Pancreas (tissue), 10 donors: ENCODE results near the gene ARHGEF25. TPM values are rescaled to one million over a fixed set of nuclear protein-coding genes. Genes with fewer than 3 reads are reported as not detected.
"Not testable (repeated sequence)": the region's sequence is repeated elsewhere in the genome, so short reads cannot be mapped to it uniquely, and the experiment has no call there.

Experiments
- ATAC-seq, 4 donors: fragments of 200-7000 bp; cut with Tn5 transposase; one replicate each; pipeline versions ENCODE4 v1.8.0 to v1.9.1; 2020; ENCODE audit warnings: mild to moderate bottlenecking in 4 of 4, moderate library complexity in 4 of 4
- DNase-seq, 6 donors: peaks; one replicate each; pipeline ENCODE4 v3.0.0-alpha.2; 2020
- FAIRE-seq: peaks from 2 replicates; lab custom pipeline; 2012; peaks lifted over from hg19 to GRCh38; lab: Jason Lieb, UNC
- H3K27ac ChIP-seq, 4 donors: fragments of 200-600 bp; sonication (generic); 1 replicate in 3 of 4; 2 replicates in 1 of 4; pipeline versions ENCODE4 v1.5.0 to v1.8.0; 2020
- H3K27me3 ChIP-seq, 4 donors: fragments of 200-600 bp; one replicate each; pipeline ENCODE4 v1.8.0; 2021
- H3K36me3 ChIP-seq, 3 donors: fragments of 200-600 bp; sonication (generic) in 1 of 3; one replicate each; pipeline versions ENCODE4 v1.5.0 to v1.8.0; 2020 to 2021
- H3K4me1 ChIP-seq, 3 donors: fragments of 200-600 bp; one replicate each; pipeline ENCODE4 v1.8.0; 2021
- H3K4me3 ChIP-seq, 4 donors: fragments of 200-600 bp; sonication (generic) in 2 of 4; one replicate each; pipeline versions ENCODE4 v1.5.0 to v1.8.0; 2020 to 2021
- H3K9me3 ChIP-seq, 4 donors: fragments of 200-600 bp; one replicate each; pipeline ENCODE4 v1.8.0; 2021
- CTCF ChIP-seq, 4 donors: fragments of 200-600 bp; sonication (generic) in 3 of 4; IDR thresholded peaks; one replicate each; pipeline versions ENCODE4 v1.5.0 to v1.8.0; 2021; ENCODE audit warnings: antibody characterized with exemption in 4 of 4
- WGBS, 2 donors: extraction: QIAGEN DNeasy Blood & Tissue Kit; methylation state at CpG; one replicate each; pipeline ENCODE4 v1.1.7; 2013; 5-methylcytosine and 5-hydroxymethylcytosine counted together
- intact Hi-C, 3 donors: fragments of 100-400 bp; cut with DNase I; formaldehyde crosslinking; loops; one replicate each; pipeline versions ENCODE4 v1.11.1 to v1.14.2; 2022
- polyA plus RNA-seq, 2 donors: library from polyadenylated mRNA; stranded (reverse); fragments of 200-250 nt; gene quantifications; one replicate each; pipeline ENCODE4 v1.2.3, GENCODE V29; 2013
- total RNA-seq, 6 donors: library from RNA; stranded (reverse); fragmentation: NEBNext Ultra II Directional in 4 of 6; extraction: Animal tissue kit (Norgen Biotek cat#: 25700) in 4 of 6; gene quantifications; one replicate each; pipeline versions ENCODE4 v1.2.1 to v1.2.4, GENCODE V29; 2021 to 2023
- donor health status: healthy with polysubstance abuse.
- donor health status: DM: no; HTN: no; CAD: no; lungs with moderate emphysema.
- donor health status: DM: no; HTN: no; CAD: no.
- donor health status: control.
- donor health status: control.
- donor health status: Bipolar disorder and iron deficiency.
- donor health status: DM: yes; HTN: yes; CAD: no.
- donor health status: DM: no; HTN: no; CAD: no.
- donor health status: DM: no; HTN: no; CAD: no.
- donor health status: DM: yes; HTN: yes; CAD: no.

ARHGEF25 gene
- total and polyA plus RNA-seq, 8 donors, result 1.8 to 22.1 (median 4.2) TPM

- ATAC-seq (no peak), FAIRE-seq (no peak), DNase-seq (peak in 1 of 6 donors; percentile 9)
- WGBS, 2 donors, result 12 to 13% methylated on average over 26 of the region's 26 CpGs
- Histone ChIP-seq H3K4me1 (peaks cover 0 to 6% (median 5%) of the 10 kb centered on the region in 3 donors), H3K27ac (no peak overlapping the region), H3K27me3 (peaks cover 0 to 15% (median 2%) of the 10 kb centered on the region in 4 donors), H3K9me3 (no peaks in the 10 kb centered on the region), H3K4me3 (peak overlapping the region in 1 of 4 donors; percentile 67), H3K36me3 (no peaks in the 10 kb centered on the region)
- intact Hi-C loops, result no loop called here
- no peak for TF ChIP-seq CTCF (IDR thresholded peaks at IDR 0.05)
These were observed 20.4 kb downstream of the ARHGEF25 start for GRCh38 chr12:57631566-57632072.

GRCh38 chr12:57632073-57632957 lies 21.1 kb downstream of the ARHGEF25 start:
- Histone ChIP-seq H3K27me3 (peaks cover 0 to 8% (median 0%) of the 10 kb centered on the region in 4 donors), H3K9me3 (no peaks in the 10 kb centered on the region), H3K4me1 (peaks cover 0 to 6% (median 5%) of the 10 kb centered on the region in 3 donors), H3K27ac (no peak overlapping the region), H3K4me3 (peak overlapping the region; percentile 10 to 67 (median 34)), H3K36me3 (no peaks in the 10 kb centered on the region)
- intact Hi-C loops, result no loop called here
- DNase-seq (peak in 2 of 6 donors; percentile 25 to 79), FAIRE-seq (no peak), ATAC-seq (peak; percentile 46 to 62 (median 56))
- no peak for TF ChIP-seq CTCF (IDR thresholded peaks at IDR 0.05)
- 1 to 2% methylated on average over 58 to 67 of the region's 67 CpGs for WGBS, 2 donors

- FAIRE-seq (no peak), ATAC-seq (peak; percentile 93 to 98 (median 97)), DNase-seq (peak in 4 of 6 donors; percentile 60 to 89 (median 74))
- H3K27me3 ChIP-seq, result peaks cover 0 to 7% (median 0%) of the 10 kb centered on the region in 4 donors
- no peak within 1 kb of the TSS for H3K27ac ChIP-seq
- intact Hi-C loops, result no loop called here
- H3K4me3 ChIP-seq, result peak within 1 kb of the TSS; percentile 10 to 67 (median 34)
- no peaks in the 10 kb centered on the region for H3K9me3 ChIP-seq
- WGBS, 2 donors, result 3 to 4% methylated on average over 50 to 58 of the region's 58 CpGs
- peaks cover 0 to 6% (median 5%) of the 10 kb centered on the region in 3 donors for H3K4me1 ChIP-seq
- no peaks in the 10 kb centered on the region for H3K36me3 ChIP-seq
- peak; percentile 71 to 92 (median 84) for TF ChIP-seq CTCF (IDR thresholded peaks at IDR 0.05)
These were observed 22.0 kb downstream of the ARHGEF25 start, which contains the start of gene B4GALNT1 for GRCh38 chr12:57632958-57633840. B4GALNT1 (minus strand) TSS chr12:57633201; CDS start chr12:57632132, 1,069 bp downstream.

- DNase-seq, result peak in 1 of 6 donors; percentile 1
- intact Hi-C loops, H3K9me3 ChIP-seq, H3K4me1 ChIP-seq, H3K27me3 ChIP-seq, ATAC-seq, H3K4me3 ChIP-seq, FAIRE-seq, H3K36me3 ChIP-seq, H3K27ac ChIP-seq: not testable (repeated sequence)
- 70 to 78% methylated on average over 9 of the region's 9 CpGs for WGBS, 2 donors
These were observed 25.5 kb downstream of the ARHGEF25 start for GRCh38 chr12:57636731-57637130.

- WGBS, 2 donors, result 55 to 65% methylated on average over 3 of the region's 3 CpGs
- Histone ChIP-seq H3K4me3 (no peak overlapping the region), H3K4me1 (peaks cover 0 to 1% (median 0%) of the 10 kb centered on the region in 3 donors), H3K9me3 (no peaks in the 10 kb centered on the region), H3K27me3 (no peaks in the 10 kb centered on the region), H3K36me3 (no peaks in the 10 kb centered on the region), H3K27ac (no peak overlapping the region)
- no peak for TF ChIP-seq CTCF (IDR thresholded peaks at IDR 0.05)
- FAIRE-seq (no peak), DNase-seq (no peak), ATAC-seq (no peak)
- intact Hi-C loops, result no loop called here
These were observed 26.1 kb downstream of the ARHGEF25 start for GRCh38 chr12:57637364-57637763.
